Ovary (tissue), 9 donors: ENCODE data around the gene SPATA3. TPM values are rescaled to one million over a fixed set of nuclear protein-coding genes. Genes with fewer than 3 reads are reported as not detected.

Experiments
- DNase-seq, 5 donors: peaks; one replicate each; pipeline ENCODE4 v3.0.0-alpha.2; 2019 to 2020
- H3K27ac ChIP-seq, 2 donors: fragments of 200-600 bp; one replicate each; pipeline versions ENCODE4 v1.5.1 to v1.8.0; 2019 to 2022
- H3K27me3 ChIP-seq: fragments of 200-600 bp; one replicate; pipeline ENCODE4 v1.8.0; 2022
- H3K36me3 ChIP-seq: fragments of 200-600 bp; sonication (generic); one replicate; pipeline ENCODE4 v1.5.1; 2019
- H3K4me1 ChIP-seq: one replicate; pipeline ENCODE4 v1.8.1; 2013; ENCODE audit warnings: mild to moderate bottlenecking, moderate library complexity; ENCODE audit not compliant: insufficient read depth
- H3K4me3 ChIP-seq: fragments of 200-600 bp; sonication (generic); one replicate; pipeline ENCODE4 v1.5.1; 2017
- H3K9me3 ChIP-seq, 2 donors: fragments of 200-600 bp in 1 of 2; sonication (generic) in 1 of 2; one replicate each; pipeline versions ENCODE4 v1.5.1 to v1.8.1; 2013 to 2019; ENCODE audit warnings: mild to moderate bottlenecking in 1 of 2, moderate library complexity in 1 of 2
- CTCF ChIP-seq, 3 donors: fragments of 450-650 bp in 2 of 3; fragments of 200-600 bp in 1 of 3; IDR thresholded peaks; one replicate each; pipeline versions ENCODE4 v1.5.1 to v1.8.0; 2016 to 2022; ENCODE audit warnings: antibody characterized with exemption in 3 of 3, mild to moderate bottlenecking in 1 of 3
- EP300 ChIP-seq: sonication (generic); formaldehyde crosslinking; IDR thresholded peaks from one replicate; pipeline ENCODE4 v1.6.1; 2017; ENCODE audit warnings: antibody characterized with exemption
- POLR2A ChIP-seq: fragments of 450-650 bp; IDR thresholded peaks from one replicate; pipeline ENCODE4 v1.6.1; 2017; ENCODE audit warnings: antibody characterized with exemption, mild to moderate bottlenecking, moderate library complexity
- WGBS, 3 donors: extraction: QIAGEN DNeasy Blood & Tissue Kit in 1 of 3; methylation state at CpG; one replicate each; pipeline versions ENCODE4 v1.1.5 to v1.1.7; 2013 to 2017; 5-methylcytosine and 5-hydroxymethylcytosine counted together
- intact Hi-C, 4 donors: fragments of 100-400 bp; cut with DNase I; formaldehyde crosslinking; loops; one replicate each; pipeline versions ENCODE4 v1.11.0 to v1.15.1; 2022 to 2023
- polyA plus RNA-seq, 2 donors: library from polyadenylated mRNA; stranded (reverse); fragments of 200-250 nt in 1 of 2; fragments of 350-450 nt in 1 of 2; fragmentation: Illumina TruSeq in 1 of 2; extraction: RNeasy Lipid Tissue Mini Kit (QIAGEN cat#74804) in 1 of 2; gene quantifications; one replicate each; pipeline ENCODE4 v1.2.3, GENCODE V29; 2013 to 2014
- total RNA-seq, 7 donors: library from RNA; depleted of rRNA in 2 of 7; stranded (reverse); fragments of >200 nt in 2 of 7; fragmentation: NEBNext Ultra II Directional in 3 of 7; extraction: Animal tissue kit (Norgen Biotek cat#: 25700) in 3 of 7; gene quantifications; one replicate each; pipeline versions ENCODE4 v1.1.0 to v1.2.4, GENCODE V29; 2016 to 2023
- donor health status: DM: no; HTN: no; CAD: no; lungs with moderate emphysema.
- donor health status: DM: no; HTN: no; CAD: no.
- donor health status: Bipolar disorder and iron deficiency.
- donor health status: DM: yes; HTN: yes; CAD: no.
- donor health status: DM: no; HTN: no; CAD: no.
- donor health status: DM: yes; HTN: yes; CAD: no.

The SPATA3 gene
- total and polyA plus RNA-seq, 9 donors: not detected

- WGBS, 3 donors: 13 to 39% (median 28%) methylated on average over 3 of the region's 3 CpGs
- Histone ChIP-seq H3K9me3 (no peaks in the 10 kb centered on the region), H3K4me1 (no peaks in the 10 kb centered on the region), H3K27ac (no peak overlapping the region), H3K4me3 (no peak overlapping the region), H3K36me3 (no peaks in the 10 kb centered on the region), H3K27me3 (no peaks in the 10 kb centered on the region)
- TF ChIP-seq POLR2A (no peak), CTCF (IDR thresholded peaks at IDR 0.05) (no peak), EP300 (no peak)
- no peak for DNase-seq
- intact Hi-C loops: no loop called here
These were observed 17.9 kb downstream of the SPATA3 start for GRCh38 chr2:231013820-231014219.

GRCh38 chr2:231015478-231015877 is 19.6 kb downstream of the SPATA3 start:
- TF ChIP-seq POLR2A (no peak), EP300 (no peak), CTCF (IDR thresholded peaks at IDR 0.05) (no peak)
- H3K4me3 ChIP-seq: no peak overlapping the region
- intact Hi-C loops: no loop called here

GRCh38 chr2:231015926-231016325 is 20.0 kb downstream of the SPATA3 start:
- no peak overlapping the region for H3K27ac ChIP-seq
- WGBS, 3 donors: 70 to 84% (median 79%) methylated on average over 3 of the region's 3 CpGs
- intact Hi-C loops: no loop called here

More at GRCh38 chr2:231015478-231015877, 19.6 kb downstream of the SPATA3 start:
- Histone ChIP-seq H3K4me1 (no peaks in the 10 kb centered on the region), H3K27me3 (no peaks in the 10 kb centered on the region), H3K9me3 (no peaks in the 10 kb centered on the region), H3K36me3 (no peaks in the 10 kb centered on the region), H3K27ac (no peak overlapping the region)
- WGBS, 3 donors: 55 to 63% (median 63%) methylated on average over 7 of the region's 7 CpGs
- DNase-seq: no peak

GRCh38 chr2:231016566-231017230 is 20.8 kb downstream of the SPATA3 start:
- Histone ChIP-seq H3K27me3 (no peaks in the 10 kb centered on the region), H3K9me3 (no peaks in the 10 kb centered on the region), H3K4me1 (no peaks in the 10 kb centered on the region), H3K27ac (no peak overlapping the region), H3K36me3 (no peaks in the 10 kb centered on the region), H3K4me3 (no peak overlapping the region)
- 70 to 84% (median 83%) methylated on average over 6 of the region's 6 CpGs for WGBS, 3 donors
- intact Hi-C loops: no loop called here
- TF ChIP-seq POLR2A (no peak), CTCF (IDR thresholded peaks at IDR 0.05) (no peak), EP300 (no peak)
- DNase-seq: no peak

More at GRCh38 chr2:231015926-231016325, 20.0 kb downstream of the SPATA3 start:
- H3K4me3 ChIP-seq: no peak overlapping the region
- DNase-seq: no peak
- H3K27me3 ChIP-seq: no peaks in the 10 kb centered on the region
- H3K9me3 ChIP-seq: no peaks in the 10 kb centered on the region
- no peaks in the 10 kb centered on the region for H3K4me1 ChIP-seq
- TF ChIP-seq POLR2A: no peak
- TF ChIP-seq CTCF (IDR thresholded peaks at IDR 0.05): no peak
- no peak for TF ChIP-seq EP300
- no peaks in the 10 kb centered on the region for H3K36me3 ChIP-seq
